ENCODE results near the gene MAP4K4.

MAP4K4 gene

GRCh38 chr2:101750688-101751087 lies 53.2 kb downstream of the MAP4K4 start:
- Histone ChIP-seq H3K27me3 (ENCODE audit: control insufficient read depth in 3 of 3, insufficient read depth in 3 of 3, low read depth in 1 of 3, low read length in 3 of 3) (no peaks in the 10 kb centered on the region), H2AK5ac (ENCODE audit: low read depth, low read length) (no peak overlapping the region), H3K23ac (ENCODE audit: low read depth, low read length, poor library complexity) (no peak overlapping the region), H3K27ac (replicated peaks; ENCODE audit: low read length) (no peak overlapping the region), H2AFZ (ENCODE audit: low read length) (no peak overlapping the region), H3K4me3 (ENCODE audit: low read length in 2 of 2) (no peak overlapping the region), H3K18ac (ENCODE audit: low read length) (no peak overlapping the region), H3K36me3 (replicated peaks in 1 of 2; ENCODE audit: control insufficient read depth in 2 of 2, insufficient read depth in 2 of 2, low read length in 2 of 2) (no peaks in the 10 kb centered on the region), H2BK12ac (ENCODE audit: low read length) (no peak overlapping the region), H3K4me1 (ENCODE audit: control insufficient read depth in 2 of 2, insufficient read depth in 1 of 2, low read depth in 1 of 2, low read length in 2 of 2) (peaks cover 20 to 30% of the 10 kb centered on the region in 2 donors), H2BK120ac (ENCODE audit: low read depth, low read length) (no peak overlapping the region), H3K4ac (ENCODE audit: low read length) (no peak overlapping the region), H3K79me1 (ENCODE audit: low read depth, low read length) (peaks cover 3% of the 10 kb centered on the region), H4K91ac (ENCODE audit: low read depth, low read length, poor library complexity) (no peak overlapping the region), H2BK5ac (ENCODE audit: low read length) (no peak overlapping the region), H3K9ac (ENCODE audit: low read depth, low read length, poor library complexity) (no peak overlapping the region), H3K4me2 (ENCODE audit: insufficient read depth, low read length, poor library complexity, severe bottlenecking) (no peak overlapping the region), H3K14ac (ENCODE audit: low read length) (no peak overlapping the region), H3K9me3 (replicated peaks in 1 of 2; ENCODE audit: control insufficient read depth in 2 of 2, insufficient read depth in 1 of 2, low read depth in 1 of 2, low read length in 2 of 2) (no peaks in the 10 kb centered on the region), H2BK15ac (ENCODE audit: low read length) (no peak overlapping the region), H4K8ac (ENCODE audit: low read depth, low read length) (no peak overlapping the region)
- no CpG with 5 or more reads among the region's 3 CpGs for WGBS, 2 donors (ENCODE audit: extremely low coverage in 2 of 2, insufficient read length in 2 of 2, insufficient replicate concordance in 1 of 2)
- no peak for DNase-seq (ENCODE audit: low spot score)

- H3K18ac ChIP-seq (ENCODE audit: low read length): no peak overlapping the region
- H3K9me3 ChIP-seq (replicated peaks in 1 of 2; ENCODE audit: control insufficient read depth in 2 of 2, insufficient read depth in 1 of 2, low read depth in 1 of 2, low read length in 2 of 2): no peaks in the 10 kb centered on the region
- no peaks in the 10 kb centered on the region for H3K36me3 ChIP-seq (replicated peaks in 1 of 2; ENCODE audit: control insufficient read depth in 2 of 2, insufficient read depth in 2 of 2, low read length in 2 of 2)
- H3K9ac ChIP-seq (ENCODE audit: low read depth, low read length, poor library complexity): no peak overlapping the region
- H2AK5ac ChIP-seq (ENCODE audit: low read depth, low read length): no peak overlapping the region
- peaks cover 3% of the 10 kb centered on the region for H3K79me1 ChIP-seq (ENCODE audit: low read depth, low read length)
- no peak overlapping the region for H3K4ac ChIP-seq (ENCODE audit: low read length)
- no peak overlapping the region for H3K14ac ChIP-seq (ENCODE audit: low read length)
- H4K8ac ChIP-seq (ENCODE audit: low read depth, low read length): no peak overlapping the region
- no peaks in the 10 kb centered on the region for H3K27me3 ChIP-seq (ENCODE audit: control insufficient read depth in 3 of 3, insufficient read depth in 3 of 3, low read depth in 1 of 3, low read length in 3 of 3)
- no CpG with 5 or more reads among the region's 2 CpGs for WGBS, 2 donors (ENCODE audit: extremely low coverage in 2 of 2, insufficient read length in 2 of 2, insufficient replicate concordance in 1 of 2)
- H2AFZ ChIP-seq (ENCODE audit: low read length): no peak overlapping the region
- H3K4me1 ChIP-seq (ENCODE audit: control insufficient read depth in 2 of 2, insufficient read depth in 1 of 2, low read depth in 1 of 2, low read length in 2 of 2): peaks cover 20 to 30% of the 10 kb centered on the region in 2 donors
- H2BK120ac ChIP-seq (ENCODE audit: low read depth, low read length): no peak overlapping the region
- no peak overlapping the region for H3K4me2 ChIP-seq (ENCODE audit: insufficient read depth, low read length, poor library complexity, severe bottlenecking)
- H2BK12ac ChIP-seq (ENCODE audit: low read length): no peak overlapping the region
- H3K27ac ChIP-seq (replicated peaks; ENCODE audit: low read length): no peak overlapping the region
- no peak overlapping the region for H3K4me3 ChIP-seq (ENCODE audit: low read length in 2 of 2)
- H3K23ac ChIP-seq (ENCODE audit: low read depth, low read length, poor library complexity): no peak overlapping the region
- H2BK15ac ChIP-seq (ENCODE audit: low read length): no peak overlapping the region
- DNase-seq (ENCODE audit: low spot score): no peak
- H4K91ac ChIP-seq (ENCODE audit: low read depth, low read length, poor library complexity): no peak overlapping the region
- no peak overlapping the region for H2BK5ac ChIP-seq (ENCODE audit: low read length)
Observed at GRCh38 chr2:101751276-101751815, 53.8 kb downstream of the MAP4K4 start.

GRCh38 chr2:101751875-101752619 lies 54.5 kb downstream of the MAP4K4 start:
- Histone ChIP-seq H2AFZ (ENCODE audit: low read length) (no peak overlapping the region), H3K4ac (ENCODE audit: low read length) (no peak overlapping the region), H3K4me3 (ENCODE audit: low read length in 2 of 2) (no peak overlapping the region), H2AK5ac (ENCODE audit: low read depth, low read length) (no peak overlapping the region), H2BK120ac (ENCODE audit: low read depth, low read length) (no peak overlapping the region), H2BK15ac (ENCODE audit: low read length) (no peak overlapping the region), H3K9me3 (replicated peaks in 1 of 2; ENCODE audit: control insufficient read depth in 2 of 2, insufficient read depth in 1 of 2, low read depth in 1 of 2, low read length in 2 of 2) (no peaks in the 10 kb centered on the region), H3K18ac (ENCODE audit: low read length) (no peak overlapping the region), H3K23ac (ENCODE audit: low read depth, low read length, poor library complexity) (no peak overlapping the region), H3K27ac (replicated peaks; ENCODE audit: low read length) (no peak overlapping the region), H3K14ac (ENCODE audit: low read length) (no peak overlapping the region), H3K27me3 (ENCODE audit: control insufficient read depth in 3 of 3, insufficient read depth in 3 of 3, low read depth in 1 of 3, low read length in 3 of 3) (no peaks in the 10 kb centered on the region), H2BK12ac (ENCODE audit: low read length) (no peak overlapping the region), H3K4me1 (ENCODE audit: control insufficient read depth in 2 of 2, insufficient read depth in 1 of 2, low read depth in 1 of 2, low read length in 2 of 2) (peaks cover 20 to 30% of the 10 kb centered on the region in 2 donors), H3K79me1 (ENCODE audit: low read depth, low read length) (peaks cover 3% of the 10 kb centered on the region), H4K91ac (ENCODE audit: low read depth, low read length, poor library complexity) (no peak overlapping the region), H3K9ac (ENCODE audit: low read depth, low read length, poor library complexity) (no peak overlapping the region), H2BK5ac (ENCODE audit: low read length) (no peak overlapping the region), H3K4me2 (ENCODE audit: insufficient read depth, low read length, poor library complexity, severe bottlenecking) (no peak overlapping the region), H3K36me3 (replicated peaks in 1 of 2; ENCODE audit: control insufficient read depth in 2 of 2, insufficient read depth in 2 of 2, low read length in 2 of 2) (peaks cover 0 to 2% of the 10 kb centered on the region in 2 donors), H4K8ac (ENCODE audit: low read depth, low read length) (no peak overlapping the region)
- DNase-seq (ENCODE audit: low spot score): no peak
- whole genome bisulfite sequencing, 2 donors (ENCODE audit: extremely low coverage in 2 of 2, insufficient read length in 2 of 2, insufficient replicate concordance in 1 of 2): no CpG with 5 or more reads among the region's 3 CpGs

GRCh38 chr2:101752716-101753616 lies 55.5 kb downstream of the MAP4K4 start:
- H3K27me3 ChIP-seq (ENCODE audit: control insufficient read depth in 3 of 3, insufficient read depth in 3 of 3, low read depth in 1 of 3, low read length in 3 of 3): no peaks in the 10 kb centered on the region
- H3K23ac ChIP-seq (ENCODE audit: low read depth, low read length, poor library complexity): no peak overlapping the region
- no peak overlapping the region for H3K14ac ChIP-seq (ENCODE audit: low read length)
- H4K8ac ChIP-seq (ENCODE audit: low read depth, low read length): no peak overlapping the region
- H3K4me3 ChIP-seq (ENCODE audit: low read length in 2 of 2): no peak overlapping the region
- H2AFZ ChIP-seq (ENCODE audit: low read length): no peak overlapping the region
- peaks cover 20 to 30% of the 10 kb centered on the region in 2 donors for H3K4me1 ChIP-seq (ENCODE audit: control insufficient read depth in 2 of 2, insufficient read depth in 1 of 2, low read depth in 1 of 2, low read length in 2 of 2)
- no peak overlapping the region for H3K4ac ChIP-seq (ENCODE audit: low read length)
- H2BK15ac ChIP-seq (ENCODE audit: low read length): no peak overlapping the region
- peaks cover 0 to 2% of the 10 kb centered on the region in 2 donors for H3K36me3 ChIP-seq (replicated peaks in 1 of 2; ENCODE audit: control insufficient read depth in 2 of 2, insufficient read depth in 2 of 2, low read length in 2 of 2)
- no CpG with 5 or more reads among the region's 5 CpGs for WGBS, 2 donors (ENCODE audit: extremely low coverage in 2 of 2, insufficient read length in 2 of 2, insufficient replicate concordance in 1 of 2)
- no peaks in the 10 kb centered on the region for H3K9me3 ChIP-seq (replicated peaks in 1 of 2; ENCODE audit: control insufficient read depth in 2 of 2, insufficient read depth in 1 of 2, low read depth in 1 of 2, low read length in 2 of 2)
- no peak overlapping the region for H4K91ac ChIP-seq (ENCODE audit: low read depth, low read length, poor library complexity)
- H3K9ac ChIP-seq (ENCODE audit: low read depth, low read length, poor library complexity): no peak overlapping the region
- no peak overlapping the region for H2BK120ac ChIP-seq (ENCODE audit: low read depth, low read length)
- H2BK5ac ChIP-seq (ENCODE audit: low read length): no peak overlapping the region
- H2BK12ac ChIP-seq (ENCODE audit: low read length): no peak overlapping the region
- DNase-seq (ENCODE audit: low spot score): no peak
- no peak overlapping the region for H2AK5ac ChIP-seq (ENCODE audit: low read depth, low read length)
- no peak overlapping the region for H3K18ac ChIP-seq (ENCODE audit: low read length)
- no peak overlapping the region for H3K4me2 ChIP-seq (ENCODE audit: insufficient read depth, low read length, poor library complexity, severe bottlenecking)
- no peak overlapping the region for H3K27ac ChIP-seq (replicated peaks; ENCODE audit: low read length)
- peaks cover 3% of the 10 kb centered on the region for H3K79me1 ChIP-seq (ENCODE audit: low read depth, low read length)
